ENCODE results near the gene MEGF10.

The MEGF10 gene

GRCh38 chr5:127418367-127418766 is 127.8 kb downstream of the MEGF10 start:
- DNase-seq = no peak

GRCh38 chr5:127418974-127419682 is 128.5 kb downstream of the MEGF10 start:
- DNase-seq = peak in 1 of 2 experiments; percentile 5

- no peak for DNase-seq
These were observed 129.2 kb downstream of the MEGF10 start for GRCh38 chr5:127419683-127420257.

GRCh38 chr5:127420758-127421157 is 130.2 kb downstream of the MEGF10 start:
- DNase-seq = no peak

- no peak for DNase-seq
These were observed 130.9 kb downstream of the MEGF10 start for GRCh38 chr5:127421471-127421870.

GRCh38 chr5:127423173-127423798 is 132.7 kb downstream of the MEGF10 start:
- DNase-seq = no peak

- DNase-seq = no peak
These were observed 134.4 kb downstream of the MEGF10 start for GRCh38 chr5:127425037-127425436.

GRCh38 chr5:127425868-127426267 is 135.3 kb downstream of the MEGF10 start:
- no peak for DNase-seq

- DNase-seq = no peak
These were observed 136.1 kb downstream of the MEGF10 start for GRCh38 chr5:127426661-127427060.

- no peak for DNase-seq
These were observed 137.7 kb downstream of the MEGF10 start for GRCh38 chr5:127428276-127428675.

GRCh38 chr5:127428748-127429147 is 138.2 kb downstream of the MEGF10 start:
- peak; percentile 76 to 80 for DNase-seq

GRCh38 chr5:127429928-127430327 is 139.3 kb downstream of the MEGF10 start:
- no peak for DNase-seq

- no peak for DNase-seq
These were observed 140.0 kb downstream of the MEGF10 start for GRCh38 chr5:127430627-127431026.

GRCh38 chr5:127431977-127432585 is 141.5 kb downstream of the MEGF10 start:
- DNase-seq = no peak

- DNase-seq = no peak
These were observed 142.9 kb downstream of the MEGF10 start for GRCh38 chr5:127433526-127433925.

- no peak for DNase-seq
These were observed 144.0 kb downstream of the MEGF10 start for GRCh38 chr5:127434588-127434987.

- no peak for DNase-seq
These were observed 145.2 kb downstream of the MEGF10 start for GRCh38 chr5:127435821-127436220.

- no peak for DNase-seq
These were observed 149.0 kb downstream of the MEGF10 start for GRCh38 chr5:127439644-127440043.

GRCh38 chr5:127440831-127441230 is 150.2 kb downstream of the MEGF10 start:
- DNase-seq = no peak

- DNase-seq = peak; percentile 3 to 31
These were observed 151.3 kb downstream of the MEGF10 start for GRCh38 chr5:127441799-127442484.

- DNase-seq = no peak
These were observed 153.6 kb downstream of the MEGF10 start for GRCh38 chr5:127444171-127444570.

GRCh38 chr5:127445328-127445727 is 154.7 kb downstream of the MEGF10 start:
- no peak for DNase-seq

GRCh38 chr5:127446626-127447025 is 156.0 kb downstream of the MEGF10 start:
- no peak for DNase-seq

All from NCI-H526 (cell line).